SK-N-SH (cell line): ENCODE results near the gene SORCS3.

Experiments used
- CHD2 ChIP-seq: fragments of 150-350 bp; IDR thresholded peaks from 2 replicates; pipeline ENCODE4 v1.6.1; 2018; ENCODE audit warnings: low read length; ENCODE audit not compliant: partially characterized antibody
- FOSL2 ChIP-seq: IDR thresholded peaks from 2 replicates; pipeline ENCODE4 v1.4.0; 2012; ENCODE audit warnings: low read depth, mild to moderate bottlenecking, moderate library complexity, borderline replicate concordance
- GABPA ChIP-seq: IDR thresholded peaks from 2 replicates; pipeline ENCODE4 v1.4.0; 2012; ENCODE audit warnings: low read depth, mild to moderate bottlenecking
- MAX ChIP-seq: IDR thresholded peaks from 2 replicates; pipeline ENCODE4 v1.4.0; 2012; ENCODE audit warnings: low read depth
- NFIC ChIP-seq: IDR thresholded peaks from 2 replicates; pipeline ENCODE4 v1.4.0; 2012; ENCODE audit warnings: borderline replicate concordance
- POLR2AphosphoS5 ChIP-seq: IDR thresholded peaks from 2 replicates; pipeline ENCODE4 v1.6.1; 2012; ENCODE audit warnings: low read depth, low read length
- SIN3A ChIP-seq: IDR thresholded peaks from 2 replicates; pipeline ENCODE4 v1.6.1; 2012; ENCODE audit warnings: low read depth, mild to moderate bottlenecking, low read length, moderate library complexity, borderline replicate concordance
- TAF1 ChIP-seq: IDR thresholded peaks from 2 replicates; pipeline ENCODE4 v1.6.1; 2012; ENCODE audit warnings: low read depth, mild to moderate bottlenecking, low read length, moderate library complexity, borderline replicate concordance
- TEAD4 ChIP-seq: IDR thresholded peaks from 2 replicates; pipeline ENCODE4 v1.4.0; 2012; ENCODE audit warnings: mild to moderate bottlenecking, borderline replicate concordance; ENCODE audit not compliant: insufficient read depth
- YY1 ChIP-seq: IDR thresholded peaks from 2 replicates; pipeline ENCODE4 v1.4.0; 2012; ENCODE audit warnings: low read depth, mild to moderate bottlenecking
- TF ChIP-seq, protein P1 (sequence below): fragments of 200-600 bp; sonication (generic); IDR thresholded peaks from 2 replicates; pipeline ENCODE4 v1.6.1; 2017; ENCODE audit warnings: antibody characterized with exemption, mild to moderate bottlenecking, moderate library complexity

- TF ChIP-seq GABPA (no peak), TEAD4 (no peak), TAF1 (no peak), NFIC (no peak), SIN3A (no peak), FOSL2 (no peak), YY1 (no peak), POLR2AphosphoS5 (no peak), CHD2 (no peak), MAX (no peak)
- TF ChIP-seq, protein P1, sequence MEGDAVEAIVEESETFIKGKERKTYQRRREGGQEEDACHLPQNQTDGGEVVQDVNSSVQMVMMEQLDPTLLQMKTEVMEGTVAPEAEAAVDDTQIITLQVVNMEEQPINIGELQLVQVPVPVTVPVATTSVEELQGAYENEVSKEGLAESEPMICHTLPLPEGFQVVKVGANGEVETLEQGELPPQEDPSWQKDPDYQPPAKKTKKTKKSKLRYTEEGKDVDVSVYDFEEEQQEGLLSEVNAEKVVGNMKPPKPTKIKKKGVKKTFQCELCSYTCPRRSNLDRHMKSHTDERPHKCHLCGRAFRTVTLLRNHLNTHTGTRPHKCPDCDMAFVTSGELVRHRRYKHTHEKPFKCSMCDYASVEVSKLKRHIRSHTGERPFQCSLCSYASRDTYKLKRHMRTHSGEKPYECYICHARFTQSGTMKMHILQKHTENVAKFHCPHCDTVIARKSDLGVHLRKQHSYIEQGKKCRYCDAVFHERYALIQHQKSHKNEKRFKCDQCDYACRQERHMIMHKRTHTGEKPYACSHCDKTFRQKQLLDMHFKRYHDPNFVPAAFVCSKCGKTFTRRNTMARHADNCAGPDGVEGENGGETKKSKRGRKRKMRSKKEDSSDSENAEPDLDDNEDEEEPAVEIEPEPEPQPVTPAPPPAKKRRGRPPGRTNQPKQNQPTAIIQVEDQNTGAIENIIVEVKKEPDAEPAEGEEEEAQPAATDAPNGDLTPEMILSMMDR: no peak
Measured at GRCh38 chr10:104844073-104844472, 203.0 kb downstream of the SORCS3 start.
